ENCODE results near the gene SFMBT2.

SFMBT2 gene

GRCh38 chr10:7406712-7407333, 4.0 kb downstream of the SFMBT2 start:
- TF ChIP-seq CTCF (IDR thresholded peaks at IDR 0.05): no peak

GRCh38 chr10:7405637-7406036, 5.2 kb downstream of the SFMBT2 start:
- TF ChIP-seq CTCF (IDR thresholded peaks at IDR 0.05): no peak

DNA sequence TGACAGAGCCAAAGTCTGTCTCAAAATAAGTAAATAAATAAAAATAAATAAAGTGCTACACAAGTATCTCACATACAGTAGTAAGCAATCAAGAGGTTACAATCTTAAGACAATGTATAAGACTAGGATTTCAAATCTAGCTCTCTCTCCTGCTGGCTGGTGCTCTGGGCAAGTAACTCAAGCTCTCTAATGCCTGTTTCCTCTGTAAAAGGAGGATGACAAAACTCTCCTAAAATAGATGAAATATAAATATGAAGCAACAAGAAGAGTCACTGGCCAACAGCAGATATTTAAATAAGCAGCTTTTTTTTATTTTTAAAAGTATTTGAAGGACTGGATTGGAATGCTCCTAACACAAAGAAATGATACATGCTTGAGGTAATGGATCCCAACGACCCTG, 7.2 kb downstream of the SFMBT2 start:
- no peak for TF ChIP-seq CTCF (IDR thresholded peaks at IDR 0.05)

GRCh38 chr10:7401782-7402181, 9.1 kb downstream of the SFMBT2 start:
- no peak for TF ChIP-seq CTCF (IDR thresholded peaks at IDR 0.05)

DNA sequence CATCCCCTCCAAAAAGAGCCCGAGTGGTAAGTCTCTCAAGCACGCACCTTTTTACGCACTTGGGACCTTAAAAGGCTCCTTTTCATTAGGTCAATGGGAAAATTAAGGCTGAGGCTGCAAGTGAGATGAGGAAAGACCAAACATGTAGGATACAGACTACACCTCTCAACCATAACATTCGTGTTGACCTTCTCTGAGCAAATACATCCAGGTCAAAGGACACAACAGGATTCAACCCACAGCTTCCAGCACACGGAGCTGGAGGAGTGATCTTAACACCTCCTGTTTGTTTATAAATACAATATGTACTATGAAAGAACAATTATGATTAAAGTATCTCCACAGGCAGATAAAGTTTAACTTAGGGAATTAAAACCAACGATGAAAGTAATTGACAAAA, 9.7 kb downstream of the SFMBT2 start:
- TF ChIP-seq CTCF (IDR thresholded peaks at IDR 0.05): no peak

DNA sequence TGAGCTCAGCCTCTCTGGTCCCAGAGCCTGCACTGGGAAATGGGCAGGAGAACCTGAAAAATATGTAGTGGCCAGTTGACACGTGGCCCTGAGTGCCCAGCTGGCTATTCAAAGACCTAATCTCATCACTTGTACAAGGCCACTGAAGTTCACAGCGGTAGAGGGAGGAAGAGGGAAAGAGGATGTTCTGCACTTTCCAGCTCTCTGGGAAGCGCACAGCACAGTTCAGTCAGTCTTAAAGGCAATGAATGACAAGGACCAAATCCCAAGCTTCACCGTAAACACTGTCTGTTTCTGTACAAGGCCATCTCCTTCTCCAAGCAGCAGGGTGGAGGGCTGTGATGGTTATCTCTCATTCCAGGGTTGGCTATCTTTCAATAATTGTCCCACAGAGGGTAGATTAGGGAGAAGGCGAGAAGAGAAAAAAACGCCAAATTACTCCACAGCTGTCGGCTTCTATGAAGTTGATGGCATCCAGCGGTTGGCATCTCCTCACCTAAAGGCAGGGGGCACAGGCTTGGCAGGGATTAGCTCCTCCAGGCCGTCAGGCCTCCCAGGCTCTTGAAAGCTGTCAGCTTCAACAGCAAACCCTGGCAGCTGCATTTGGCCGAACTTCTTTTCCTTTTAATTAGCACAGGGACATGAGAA, 10.6 kb downstream of the SFMBT2 start:
- TF ChIP-seq CTCF (IDR thresholded peaks at IDR 0.05): no peak

DNA sequence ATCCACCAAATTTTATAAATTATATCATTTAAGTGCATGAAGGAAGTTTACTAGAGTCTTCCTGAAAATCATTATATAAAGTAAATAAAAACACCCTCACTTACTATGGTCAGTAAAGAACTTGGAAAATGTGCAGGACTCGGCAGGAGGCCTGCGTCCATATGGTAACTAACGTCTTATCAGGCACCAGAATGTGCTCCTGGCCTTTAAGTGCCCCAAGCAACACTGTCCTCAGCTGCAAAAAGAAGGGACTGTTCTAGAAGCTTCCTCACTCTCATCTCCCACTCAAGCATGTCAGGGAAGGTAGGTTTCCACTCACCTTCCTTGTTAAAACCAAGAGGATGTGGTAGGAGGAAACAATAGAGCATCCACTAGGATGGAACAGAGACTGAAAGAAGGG, 11.3 kb downstream of the SFMBT2 start:
- no peak for TF ChIP-seq CTCF (IDR thresholded peaks at IDR 0.05)

Data from LNCAP (cell line).